Liver (tissue), 9 donors: ENCODE results near the gene ELN. TPM values are rescaled to one million over a fixed set of nuclear protein-coding genes. Genes with fewer than 3 reads are reported as not detected.

Source experiments
- DNase-seq: peaks from one replicate; pipeline ENCODE4 v3.0.0-alpha.2; 2017; ENCODE audit warnings: low spot score
- H3K27ac ChIP-seq, 2 donors: one replicate each; pipeline ENCODE4 v1.7.0; 2013; ENCODE audit warnings: inconsistent platforms in 2 of 2, low read length in 2 of 2, control low read depth in 1 of 2, low read depth in 1 of 2, mild to moderate bottlenecking in 1 of 2
- H3K27me3 ChIP-seq, 4 donors: one replicate each; pipeline versions ENCODE4 v1.6.1 to v1.7.0; 2013; ENCODE audit warnings: low read length in 3 of 4, inconsistent platforms in 1 of 4, mild to moderate bottlenecking in 1 of 4, moderate library complexity in 1 of 4; ENCODE audit not compliant: control insufficient read depth in 4 of 4, insufficient read depth in 4 of 4
- H3K36me3 ChIP-seq, 4 donors: one replicate each; pipeline versions ENCODE4 v1.6.1 to v1.7.0; 2013; ENCODE audit warnings: low read length in 3 of 4, mild to moderate bottlenecking in 3 of 4, low read depth in 1 of 4, moderate library complexity in 1 of 4; ENCODE audit not compliant: control insufficient read depth in 4 of 4, insufficient read depth in 3 of 4
- H3K4me1 ChIP-seq, 4 donors: one replicate each; pipeline versions ENCODE4 v1.6.1 to v1.7.0; 2013; ENCODE audit warnings: low read length in 3 of 4, mild to moderate bottlenecking in 3 of 4, moderate library complexity in 1 of 4; ENCODE audit not compliant: control insufficient read depth in 4 of 4, insufficient read depth in 4 of 4
- H3K4me3 ChIP-seq, 3 donors: one replicate each; pipeline versions ENCODE4 v1.6.1 to v1.7.0; 2013; ENCODE audit warnings: low read length in 3 of 3, control low read depth in 1 of 3, low read depth in 1 of 3, mild to moderate bottlenecking in 1 of 3
- H3K9ac ChIP-seq, 2 donors: one replicate each; pipeline ENCODE4 v1.7.0; 2013; ENCODE audit warnings: low read length in 2 of 2, mild to moderate bottlenecking in 2 of 2, moderate library complexity in 2 of 2, control low read depth in 1 of 2, low read depth in 1 of 2
- H3K9me3 ChIP-seq, 4 donors: one replicate each; pipeline versions ENCODE4 v1.6.1 to v1.7.0; 2013; ENCODE audit warnings: low read length in 3 of 4; ENCODE audit not compliant: control insufficient read depth in 4 of 4
- ATF3 ChIP-seq: IDR thresholded peaks from 2 replicates; pipeline ENCODE4 v1.6.1; 2016; ENCODE audit warnings: antibody characterized with exemption
- EGR1 ChIP-seq, 2 donors: IDR thresholded peaks; 2 replicates each; pipeline ENCODE4 v1.6.1; 2016 to 2018; ENCODE audit warnings: antibody characterized with exemption in 2 of 2, low read depth in 2 of 2
- FOXA1 ChIP-seq: IDR thresholded peaks from 2 replicates; pipeline ENCODE4 v1.6.1; 2016; ENCODE audit warnings: antibody characterized with exemption
- FOXA2 ChIP-seq: IDR thresholded peaks from 2 replicates; pipeline ENCODE4 v1.6.1; 2016; ENCODE audit warnings: antibody characterized with exemption
- GABPA ChIP-seq, 2 donors: IDR thresholded peaks in 1 of 2; conservative IDR thresholded peaks in 1 of 2; 2 replicates each; pipeline ENCODE4 v1.6.1; 2016; ENCODE audit warnings: antibody characterized with exemption in 2 of 2, mild to moderate bottlenecking in 1 of 2, moderate library complexity in 1 of 2
- HNF4A ChIP-seq, 2 donors: conservative IDR thresholded peaks; 2 replicates each; pipeline ENCODE4 v1.6.1; 2016; ENCODE audit warnings: antibody characterized with exemption in 2 of 2, mild to moderate bottlenecking in 2 of 2
- HNF4G ChIP-seq: IDR thresholded peaks from 2 replicates; pipeline ENCODE4 v1.6.1; 2016; ENCODE audit warnings: antibody characterized with exemption
- JUND ChIP-seq, 2 donors: IDR thresholded peaks; 2 replicates each; pipeline ENCODE4 v1.6.1; 2016; ENCODE audit warnings: antibody characterized with exemption in 2 of 2
- NR2F2 ChIP-seq: IDR thresholded peaks from 2 replicates; pipeline ENCODE4 v1.6.1; 2016; ENCODE audit warnings: antibody characterized with exemption
- RAD21 ChIP-seq, 2 donors: IDR thresholded peaks; 2 replicates each; pipeline ENCODE4 v1.6.1; 2016; ENCODE audit warnings: antibody characterized with exemption in 2 of 2, mild to moderate bottlenecking in 2 of 2
- REST ChIP-seq: IDR thresholded peaks from 2 replicates; pipeline ENCODE4 v1.6.1; 2016; ENCODE audit warnings: antibody characterized with exemption, mild to moderate bottlenecking
- RXRA ChIP-seq, 2 donors: IDR thresholded peaks; 2 replicates each; pipeline ENCODE4 v1.6.1; 2017 to 2018; ENCODE audit warnings: antibody characterized with exemption in 2 of 2, mild to moderate bottlenecking in 1 of 2
- SP1 ChIP-seq: IDR thresholded peaks from 2 replicates; pipeline ENCODE4 v1.6.1; 2018; ENCODE audit warnings: antibody characterized with exemption, mild to moderate bottlenecking
- TAF1 ChIP-seq: conservative IDR thresholded peaks from 2 replicates; pipeline ENCODE4 v1.6.1; 2016; ENCODE audit warnings: antibody characterized with exemption, mild to moderate bottlenecking
- YY1 ChIP-seq: IDR thresholded peaks from 2 replicates; pipeline ENCODE4 v1.6.1; 2016; ENCODE audit warnings: antibody characterized with exemption, mild to moderate bottlenecking
- WGBS: extraction: QIAGEN DNeasy Blood & Tissue Kit; methylation state at CpG from one replicate; pipeline ENCODE4 v1.1.7; 2013; 5-methylcytosine and 5-hydroxymethylcytosine counted together
- polyA plus RNA-seq, 2 donors: library from polyadenylated mRNA; stranded (reverse) in 1 of 2; unstranded in 1 of 2; fragments of 200-250 nt in 1 of 2; fragments of >200 nt in 1 of 2; fragmentation: Nextera tagmentation in 1 of 2; extraction: Ambion mirVana in 1 of 2; gene quantifications; one replicate each; pipeline versions ENCODE4 v1.2.1 to v1.2.3, GENCODE V29; 2013 to 2015
- total RNA-seq, 2 donors: library from RNA; depleted of rRNA; stranded (reverse); fragments of >200 nt; gene quantifications; one replicate each; pipeline ENCODE4 v1.2.3, GENCODE V29; 2014
- TF ChIP-seq, protein P1 (sequence below): IDR thresholded peaks from 2 replicates; pipeline ENCODE4 v1.6.1; 2016; ENCODE audit warnings: antibody characterized with exemption
- TF ChIP-seq, protein P2 (sequence below): IDR thresholded peaks from 2 replicates; pipeline ENCODE4 v1.6.1; 2016; ENCODE audit warnings: antibody characterized with exemption
- TF ChIP-seq, protein P3 (sequence below): fragments of 150-350 bp; IDR thresholded peaks from 2 replicates; pipeline ENCODE4 v1.5.1; 2017; ENCODE audit warnings: improper control_type of control experiment, low read depth, low read length; ENCODE audit not compliant: missing input control
- donor health status: healthy.
- donor health status: healthy.
- donor health status: healthy.
- donor health status: healthy.
- donor health status: healthy.

Gene ELN
- total and polyA plus RNA-seq, 4 donors: 2.7 to 16.3 (median 9.7) TPM

DNA sequence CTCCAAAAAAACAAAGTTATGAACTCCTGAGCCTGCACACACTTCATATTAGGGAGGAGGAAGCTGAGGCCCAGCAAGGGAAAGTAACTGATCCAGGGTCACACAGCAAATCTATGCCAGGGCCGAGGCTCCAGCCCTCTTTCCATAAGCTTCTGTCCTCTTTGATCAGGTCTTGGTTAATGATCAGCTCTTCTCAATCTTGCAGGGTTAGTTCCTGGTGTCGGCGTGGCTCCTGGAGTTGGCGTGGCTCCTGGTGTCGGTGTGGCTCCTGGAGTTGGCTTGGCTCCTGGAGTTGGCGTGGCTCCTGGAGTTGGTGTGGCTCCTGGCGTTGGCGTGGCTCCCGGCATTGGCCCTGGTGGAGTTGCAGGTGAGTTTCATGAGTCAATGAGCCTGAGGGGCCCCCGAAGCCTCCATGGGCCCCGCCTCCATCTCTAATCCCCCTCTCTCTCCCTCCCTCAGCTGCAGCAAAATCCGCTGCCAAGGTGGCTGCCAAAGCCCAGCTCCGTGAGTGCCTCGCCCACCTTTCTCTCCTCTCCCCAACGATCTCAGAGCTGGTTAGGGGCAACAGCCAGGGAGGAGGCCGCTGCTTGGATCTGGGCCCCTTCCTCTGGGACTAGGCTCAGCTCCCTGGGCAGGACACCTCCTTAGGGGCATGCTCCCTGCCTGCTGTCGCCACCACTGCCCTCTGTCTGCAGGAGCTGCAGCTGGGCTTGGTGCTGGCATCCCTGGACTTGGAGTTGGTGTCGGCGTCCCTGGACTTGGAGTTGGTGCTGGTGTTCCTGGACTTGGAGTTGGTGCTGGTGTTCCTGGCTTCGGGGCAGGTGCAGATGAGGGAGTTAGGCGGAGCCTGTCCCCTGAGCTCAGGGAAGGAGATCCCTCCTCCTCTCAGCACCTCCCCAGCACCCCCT, 32.0 kb downstream of the ELN start:
- no peak for DNase-seq
- Histone ChIP-seq H3K9ac (no peak overlapping the region), H3K36me3 (no peaks in the 10 kb centered on the region), H3K9me3 (no peaks in the 10 kb centered on the region), H3K4me3 (no peak overlapping the region), H3K27me3 (no peaks in the 10 kb centered on the region), H3K4me1 (peaks cover 3 to 15% (median 8%) of the 10 kb centered on the region in 4 donors), H3K27ac (peak overlapping the region in 1 of 2 donors; percentile 60)
- 47% methylated on average over 21 of the region's 21 CpGs for WGBS
- TF ChIP-seq NR2F2: no peak
- TF ChIP-seq GABPA (IDR thresholded peaks at IDR 0.05 in 1 of 2, conservative IDR thresholded peaks at IDR 0.05 in 1 of 2): no peak
- peak; percentile 58 to 73 for TF ChIP-seq HNF4A (conservative IDR thresholded peaks at IDR 0.05)
- TF ChIP-seq, protein P1, sequence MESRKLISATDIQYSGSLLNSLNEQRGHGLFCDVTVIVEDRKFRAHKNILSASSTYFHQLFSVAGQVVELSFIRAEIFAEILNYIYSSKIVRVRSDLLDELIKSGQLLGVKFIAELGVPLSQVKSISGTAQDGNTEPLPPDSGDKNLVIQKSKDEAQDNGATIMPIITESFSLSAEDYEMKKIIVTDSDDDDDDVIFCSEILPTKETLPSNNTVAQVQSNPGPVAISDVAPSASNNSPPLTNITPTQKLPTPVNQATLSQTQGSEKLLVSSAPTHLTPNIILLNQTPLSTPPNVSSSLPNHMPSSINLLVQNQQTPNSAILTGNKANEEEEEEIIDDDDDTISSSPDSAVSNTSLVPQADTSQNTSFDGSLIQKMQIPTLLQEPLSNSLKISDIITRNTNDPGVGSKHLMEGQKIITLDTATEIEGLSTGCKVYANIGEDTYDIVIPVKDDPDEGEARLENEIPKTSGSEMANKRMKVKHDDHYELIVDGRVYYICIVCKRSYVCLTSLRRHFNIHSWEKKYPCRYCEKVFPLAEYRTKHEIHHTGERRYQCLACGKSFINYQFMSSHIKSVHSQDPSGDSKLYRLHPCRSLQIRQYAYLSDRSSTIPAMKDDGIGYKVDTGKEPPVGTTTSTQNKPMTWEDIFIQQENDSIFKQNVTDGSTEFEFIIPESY: no peak
- peak; percentile 23 for TF ChIP-seq REST
- TF ChIP-seq FOXA1: no peak
- no peak for TF ChIP-seq FOXA2
- TF ChIP-seq HNF4G: no peak
- no peak for TF ChIP-seq ATF3
- TF ChIP-seq TAF1: no peak
- TF ChIP-seq RXRA (IDR thresholded peaks at IDR 0.05): peak; percentile 66 to 77
- no peak for TF ChIP-seq EGR1 (IDR thresholded peaks at IDR 0.05; ENCODE audit: low read depth in 2 of 2)
- peak; percentile 68 for TF ChIP-seq SP1
- peak in 1 of 2 donors; percentile 54 for TF ChIP-seq JUND (IDR thresholded peaks at IDR 0.05)
- TF ChIP-seq, protein P2, sequence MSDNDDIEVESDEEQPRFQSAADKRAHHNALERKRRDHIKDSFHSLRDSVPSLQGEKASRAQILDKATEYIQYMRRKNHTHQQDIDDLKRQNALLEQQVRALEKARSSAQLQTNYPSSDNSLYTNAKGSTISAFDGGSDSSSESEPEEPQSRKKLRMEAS: peak; percentile 74
- TF ChIP-seq, protein P3, sequence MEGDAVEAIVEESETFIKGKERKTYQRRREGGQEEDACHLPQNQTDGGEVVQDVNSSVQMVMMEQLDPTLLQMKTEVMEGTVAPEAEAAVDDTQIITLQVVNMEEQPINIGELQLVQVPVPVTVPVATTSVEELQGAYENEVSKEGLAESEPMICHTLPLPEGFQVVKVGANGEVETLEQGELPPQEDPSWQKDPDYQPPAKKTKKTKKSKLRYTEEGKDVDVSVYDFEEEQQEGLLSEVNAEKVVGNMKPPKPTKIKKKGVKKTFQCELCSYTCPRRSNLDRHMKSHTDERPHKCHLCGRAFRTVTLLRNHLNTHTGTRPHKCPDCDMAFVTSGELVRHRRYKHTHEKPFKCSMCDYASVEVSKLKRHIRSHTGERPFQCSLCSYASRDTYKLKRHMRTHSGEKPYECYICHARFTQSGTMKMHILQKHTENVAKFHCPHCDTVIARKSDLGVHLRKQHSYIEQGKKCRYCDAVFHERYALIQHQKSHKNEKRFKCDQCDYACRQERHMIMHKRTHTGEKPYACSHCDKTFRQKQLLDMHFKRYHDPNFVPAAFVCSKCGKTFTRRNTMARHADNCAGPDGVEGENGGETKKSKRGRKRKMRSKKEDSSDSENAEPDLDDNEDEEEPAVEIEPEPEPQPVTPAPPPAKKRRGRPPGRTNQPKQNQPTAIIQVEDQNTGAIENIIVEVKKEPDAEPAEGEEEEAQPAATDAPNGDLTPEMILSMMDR: no peak
- TF ChIP-seq RAD21 (IDR thresholded peaks at IDR 0.05): peak in 1 of 2 donors; percentile 30
- TF ChIP-seq YY1: peak; percentile 62
